ENCODE data around the gene FAM98A.

The FAM98A gene

GRCh38 chr2:33606100-33606499, 7.0 kb upstream of the FAM98A start:
- TF ChIP-seq, protein P1, sequence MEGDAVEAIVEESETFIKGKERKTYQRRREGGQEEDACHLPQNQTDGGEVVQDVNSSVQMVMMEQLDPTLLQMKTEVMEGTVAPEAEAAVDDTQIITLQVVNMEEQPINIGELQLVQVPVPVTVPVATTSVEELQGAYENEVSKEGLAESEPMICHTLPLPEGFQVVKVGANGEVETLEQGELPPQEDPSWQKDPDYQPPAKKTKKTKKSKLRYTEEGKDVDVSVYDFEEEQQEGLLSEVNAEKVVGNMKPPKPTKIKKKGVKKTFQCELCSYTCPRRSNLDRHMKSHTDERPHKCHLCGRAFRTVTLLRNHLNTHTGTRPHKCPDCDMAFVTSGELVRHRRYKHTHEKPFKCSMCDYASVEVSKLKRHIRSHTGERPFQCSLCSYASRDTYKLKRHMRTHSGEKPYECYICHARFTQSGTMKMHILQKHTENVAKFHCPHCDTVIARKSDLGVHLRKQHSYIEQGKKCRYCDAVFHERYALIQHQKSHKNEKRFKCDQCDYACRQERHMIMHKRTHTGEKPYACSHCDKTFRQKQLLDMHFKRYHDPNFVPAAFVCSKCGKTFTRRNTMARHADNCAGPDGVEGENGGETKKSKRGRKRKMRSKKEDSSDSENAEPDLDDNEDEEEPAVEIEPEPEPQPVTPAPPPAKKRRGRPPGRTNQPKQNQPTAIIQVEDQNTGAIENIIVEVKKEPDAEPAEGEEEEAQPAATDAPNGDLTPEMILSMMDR (IDR thresholded peaks at IDR 0.05), result no peak
- H3K36me3 ChIP-seq, result no peaks in the 10 kb centered on the region
- H3K9me3 ChIP-seq, result no peaks in the 10 kb centered on the region
- H3K4me3 ChIP-seq (ENCODE audit: low read depth in 1 of 2, low read length in 1 of 2), result no peak overlapping the region
- H3K27ac ChIP-seq, result no peak overlapping the region
- no peaks in the 10 kb centered on the region for H3K27me3 ChIP-seq
- H3K4me1 ChIP-seq (ENCODE audit: control insufficient read depth in 1 of 2, insufficient read depth in 1 of 2, low read depth in 1 of 2, low read length in 1 of 2), result peaks cover 0 to 4% of the 10 kb centered on the region in 2 experiments

DNA sequence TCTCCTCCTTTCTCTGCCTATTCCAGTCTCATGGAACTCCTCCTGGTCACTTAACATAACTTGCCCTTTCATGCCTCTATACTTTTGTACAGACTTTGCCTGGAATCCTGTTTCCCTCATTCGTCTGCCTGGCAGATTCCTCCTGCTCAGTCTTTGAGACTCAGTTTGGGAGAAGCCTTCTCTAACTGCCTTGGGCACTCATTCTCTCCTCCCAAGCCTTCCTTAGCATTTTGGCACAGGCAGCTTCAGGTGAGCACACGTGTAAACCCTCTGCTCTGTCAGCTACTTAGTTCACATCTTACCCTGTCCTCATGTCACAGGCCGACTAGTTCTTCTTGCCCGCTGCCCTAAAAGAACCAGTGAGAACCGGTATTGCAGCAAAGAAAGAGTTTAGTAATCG, 6.0 kb upstream of the FAM98A start:
- no peaks in the 10 kb centered on the region for H3K9me3 ChIP-seq
- H3K4me1 ChIP-seq (ENCODE audit: control insufficient read depth in 1 of 2, insufficient read depth in 1 of 2, low read depth in 1 of 2, low read length in 1 of 2), result peaks cover 0 to 4% of the 10 kb centered on the region in 2 experiments
- TF ChIP-seq, protein P1 (IDR thresholded peaks at IDR 0.05), result no peak
- H3K4me3 ChIP-seq (ENCODE audit: low read depth in 1 of 2, low read length in 1 of 2), result no peak overlapping the region
- H3K36me3 ChIP-seq, result no peaks in the 10 kb centered on the region
- no peaks in the 10 kb centered on the region for H3K27me3 ChIP-seq
- no peak overlapping the region for H3K27ac ChIP-seq

DNA sequence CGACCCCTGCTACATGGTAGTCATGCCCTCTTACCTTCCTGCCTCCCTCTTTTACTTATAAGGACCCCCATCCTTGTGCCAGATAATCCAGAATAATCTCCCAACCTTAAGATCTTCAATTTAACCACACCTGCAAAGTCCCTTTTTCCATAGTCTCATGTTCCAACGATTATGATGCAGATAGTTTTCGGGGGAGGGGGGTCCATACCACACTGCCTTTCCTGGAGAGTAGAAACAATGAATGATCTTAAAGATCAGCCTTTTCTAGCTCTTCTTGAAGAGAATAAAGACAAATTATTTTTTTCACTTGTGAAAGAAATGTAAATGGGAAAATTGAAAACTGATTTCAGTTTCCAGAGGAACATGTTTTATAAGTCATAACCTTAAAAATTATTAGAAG, 4.3 kb upstream of the FAM98A start:
- TF ChIP-seq, protein P1 (IDR thresholded peaks at IDR 0.05), result no peak
- H3K4me3 ChIP-seq (ENCODE audit: low read depth in 1 of 2, low read length in 1 of 2), result no peak overlapping the region
- H3K27ac ChIP-seq, result no peak overlapping the region
- H3K4me1 ChIP-seq (ENCODE audit: control insufficient read depth in 1 of 2, insufficient read depth in 1 of 2, low read depth in 1 of 2, low read length in 1 of 2), result peaks cover 11 to 13% of the 10 kb centered on the region in 2 experiments
- no peaks in the 10 kb centered on the region for H3K9me3 ChIP-seq
- no peaks in the 10 kb centered on the region for H3K36me3 ChIP-seq
- no peaks in the 10 kb centered on the region for H3K27me3 ChIP-seq

DNA sequence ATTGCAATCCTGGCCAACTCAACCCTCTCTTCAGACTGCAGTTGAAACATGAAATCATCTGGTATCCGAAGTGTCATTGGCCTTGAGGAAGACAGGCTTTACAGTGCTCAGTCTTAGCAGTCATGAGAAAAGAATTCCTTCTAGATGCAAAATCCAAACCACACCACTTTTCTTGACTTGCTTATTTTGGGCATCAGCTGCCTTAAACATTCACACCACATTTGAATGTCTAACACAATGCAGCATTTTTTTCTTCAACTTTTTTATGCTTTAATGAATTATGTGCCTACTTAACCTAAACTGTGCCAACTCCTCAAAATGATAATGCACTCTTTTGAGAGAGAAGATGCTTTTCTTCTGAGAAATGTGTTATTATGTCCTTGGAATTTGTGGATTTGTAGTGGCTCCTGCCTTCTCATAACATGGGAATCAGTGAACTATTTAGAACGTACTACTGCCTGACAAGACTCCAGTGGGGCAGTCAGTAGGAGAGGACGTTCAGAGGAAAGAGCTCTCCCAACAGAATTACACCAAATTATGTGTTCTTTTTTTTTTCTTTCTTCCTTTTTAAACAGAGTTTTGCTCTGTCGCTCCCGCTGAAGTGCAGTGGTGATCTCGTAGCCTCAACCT, 3.2 kb upstream of the FAM98A start:
- H3K4me1 ChIP-seq (ENCODE audit: control insufficient read depth in 1 of 2, insufficient read depth in 1 of 2, low read depth in 1 of 2, low read length in 1 of 2), result peaks cover 16% of the 10 kb centered on the region in 2 experiments

GRCh38 chr2:33599943-33600192, 769 bp upstream of the FAM98A start:
- Histone ChIP-seq H3K27me3 (no peaks in the 10 kb centered on the region), H3K9me3 (no peaks in the 10 kb centered on the region), H3K36me3 (peaks cover 1% of the 10 kb centered on the region), H3K4me3 (ENCODE audit: low read depth in 1 of 2, low read length in 1 of 2) (peak overlapping the region; percentile 80 to 96), H3K27ac (no peak overlapping the region), H3K4me1 (ENCODE audit: control insufficient read depth in 1 of 2, insufficient read depth in 1 of 2, low read depth in 1 of 2, low read length in 1 of 2) (peaks cover 12 to 16% of the 10 kb centered on the region in 2 experiments)
- TF ChIP-seq, protein P1 (IDR thresholded peaks at IDR 0.05), result no peak

More for the DNA sequence above, 3.2 kb upstream of the FAM98A start:
- TF ChIP-seq, protein P1 (IDR thresholded peaks at IDR 0.05), result no peak
- Histone ChIP-seq H3K4me3 (ENCODE audit: low read depth in 1 of 2, low read length in 1 of 2) (no peak overlapping the region), H3K27me3 (no peaks in the 10 kb centered on the region), H3K36me3 (no peaks in the 10 kb centered on the region), H3K27ac (no peak overlapping the region), H3K9me3 (no peaks in the 10 kb centered on the region)

Data from neutrophil (primary cell).